CD4-positive, alpha-beta T cell treated with Interleukin-6 at 100 ng/mL for 8 hours (primary cell): ENCODE data around the gene SCN9A.
"Not testable (repeated sequence)": the region's sequence is repeated elsewhere in the genome, so short reads cannot be mapped to it uniquely, and the experiment has no call there.

ENCODE experiments used
- DNase-seq: peaks from one replicate; pipeline ENCODE4 v3.0.0-alpha.2; 2020; ENCODE audit warnings: mixed read lengths, low spot score

Gene SCN9A

GRCh38 chr2:166375195-166375735, 479 bp downstream of the SCN9A start:
- no peak for DNase-seq

- DNase-seq, result no peak
Observed at GRCh38 chr2:166373951-166374350, 1.8 kb downstream of the SCN9A start.

- no peak for DNase-seq
Observed at GRCh38 chr2:166373539-166373938, 2.2 kb downstream of the SCN9A start.

GRCh38 chr2:166373105-166373504, 2.6 kb downstream of the SCN9A start:
- no peak for DNase-seq

- no peak for DNase-seq
Observed at GRCh38 chr2:166372046-166372445, 3.7 kb downstream of the SCN9A start.

- DNase-seq, result no peak
Observed at GRCh38 chr2:166365803-166366420, 9.8 kb downstream of the SCN9A start.

GRCh38 chr2:166365239-166365638, 10.5 kb downstream of the SCN9A start:
- no peak for DNase-seq

GRCh38 chr2:166364476-166365161, 11.1 kb downstream of the SCN9A start:
- DNase-seq, result no peak

GRCh38 chr2:166361351-166362153, 14.2 kb downstream of the SCN9A start:
- DNase-seq, result no peak

- no peak for DNase-seq
Observed at GRCh38 chr2:166360906-166361305, 14.8 kb downstream of the SCN9A start.

GRCh38 chr2:166360426-166360825, 15.3 kb downstream of the SCN9A start:
- DNase-seq, result no peak

- DNase-seq, result not testable (repeated sequence)
Observed at GRCh38 chr2:166357950-166358321, 17.8 kb downstream of the SCN9A start.

- no peak for DNase-seq
Observed at GRCh38 chr2:166357068-166357949, 18.4 kb downstream of the SCN9A start.

- no peak for DNase-seq
Observed at GRCh38 chr2:166351319-166351718, 24.4 kb downstream of the SCN9A start.

- DNase-seq, result no peak
Observed at GRCh38 chr2:166350525-166350924, 25.2 kb downstream of the SCN9A start.

- no peak for DNase-seq
Observed at GRCh38 chr2:166344286-166345113, 31.2 kb downstream of the SCN9A start.

- DNase-seq, result no peak
Observed at GRCh38 chr2:166343467-166343866, 32.3 kb downstream of the SCN9A start.

GRCh38 chr2:166341426-166341825, 34.3 kb downstream of the SCN9A start:
- no peak for DNase-seq

- DNase-seq, result no peak
Observed at GRCh38 chr2:166338831-166339339, 36.9 kb downstream of the SCN9A start.

GRCh38 chr2:166337932-166338331, 37.8 kb downstream of the SCN9A start:
- no peak for DNase-seq

- no peak for DNase-seq
Observed at GRCh38 chr2:166335284-166335683, 40.5 kb downstream of the SCN9A start.
